SKM-1 (cell line): Measurements from ENCODE around the gene FAM3D.

Experiments
- DNase-seq: peaks from one replicate; lab custom pipeline; 2025; ENCODE audit not compliant: unreplicated experiment; lab: John Stamatoyannopoulos, UW

Gene FAM3D

DNA sequence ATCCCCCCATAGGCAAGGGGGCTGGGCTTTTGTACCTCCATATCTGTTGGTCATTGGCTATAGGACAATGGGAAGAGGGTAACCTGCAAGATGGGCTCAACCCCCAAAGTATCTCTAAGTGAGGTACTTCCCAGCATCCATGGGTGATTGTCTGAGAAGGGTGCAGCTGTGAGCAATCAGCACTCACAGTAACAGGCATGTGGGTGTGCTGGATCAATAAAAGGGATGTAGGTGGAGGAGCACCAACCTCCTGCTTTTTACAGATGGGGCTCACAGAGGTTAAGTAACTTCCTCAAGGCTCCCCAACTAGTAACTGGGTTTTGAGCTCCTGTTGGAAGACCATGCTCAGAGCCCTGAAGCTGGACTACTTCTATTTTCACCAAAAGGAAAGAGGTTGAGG is 63.0 kb downstream of the FAM3D start:
- no peak for DNase-seq

DNA sequence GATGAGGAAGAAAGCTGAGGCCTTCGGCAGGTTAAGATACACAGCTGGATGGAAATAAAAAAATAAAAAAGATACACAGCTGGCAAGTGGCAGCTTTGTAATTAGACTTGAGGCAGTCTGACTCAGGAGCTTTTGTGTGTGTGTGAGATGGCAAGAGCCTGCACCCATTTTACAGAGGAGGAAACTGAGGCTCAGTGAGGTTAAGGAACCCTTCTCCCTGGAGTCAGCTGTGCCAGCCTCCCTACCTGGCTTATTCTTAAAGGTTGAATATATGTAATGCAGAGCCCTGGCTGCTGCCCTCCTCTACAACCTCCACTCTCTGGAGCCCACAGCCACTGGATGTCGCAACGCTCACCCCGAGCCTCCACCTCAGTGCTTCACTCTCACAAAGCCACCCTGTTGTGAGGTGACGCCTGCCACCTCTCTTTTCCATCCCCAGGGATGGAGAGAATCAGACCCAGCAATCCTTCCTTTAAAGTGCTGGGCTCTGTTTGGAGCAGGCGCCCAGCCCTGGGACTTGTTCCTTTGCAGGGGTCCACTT is 68.7 kb downstream of the FAM3D start:
- no peak for DNase-seq

DNA sequence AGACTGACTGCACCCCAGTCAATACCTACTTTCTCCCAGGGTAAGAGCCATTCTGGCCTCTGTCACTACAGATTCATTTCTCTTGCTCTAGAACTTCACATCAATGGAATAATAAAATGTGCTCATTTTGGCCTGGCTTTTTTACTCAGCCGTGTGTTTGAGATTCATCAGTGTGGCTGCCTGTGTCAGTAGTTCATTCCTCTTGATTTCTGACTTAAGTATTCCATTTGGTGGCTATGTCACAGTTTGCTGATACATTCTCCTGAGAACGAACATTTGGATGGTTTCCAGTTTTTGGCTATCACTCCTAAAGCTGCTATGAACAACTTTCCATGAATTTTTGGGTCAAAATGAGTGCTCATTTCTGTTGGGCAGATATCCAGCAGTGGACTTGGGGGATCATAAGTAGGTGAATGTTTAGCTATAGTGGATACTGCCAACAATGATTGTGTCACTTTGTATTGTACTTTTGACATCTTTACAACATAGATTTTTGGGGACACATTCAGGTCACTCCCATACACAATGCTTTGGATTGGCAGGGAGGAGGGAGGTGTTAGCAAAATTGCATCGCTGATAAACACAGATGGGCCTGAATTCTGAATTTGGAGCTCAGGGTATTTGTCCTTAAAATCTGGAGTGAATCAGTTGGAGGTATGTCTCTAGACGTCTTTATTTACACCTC is 69.6 kb downstream of the FAM3D start:
- DNase-seq: no peak

DNA sequence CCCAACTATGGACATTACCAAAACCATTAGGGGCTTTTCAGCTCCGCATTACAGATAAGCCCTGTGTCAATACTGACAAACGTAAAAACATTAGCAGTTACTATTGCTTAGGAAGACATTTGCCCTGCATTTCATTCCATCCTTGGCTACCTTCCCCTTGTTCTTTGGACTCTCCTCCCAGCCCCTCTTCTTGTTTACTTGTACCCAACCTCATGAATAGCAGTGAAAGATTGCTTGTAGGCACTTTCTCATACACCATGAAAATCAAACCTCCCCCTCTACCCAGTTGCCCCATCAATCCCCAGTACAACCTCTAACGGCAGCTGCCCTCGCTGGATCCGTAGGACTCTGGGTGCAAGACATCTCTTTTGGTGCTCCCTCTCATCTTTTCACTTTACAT is 72.5 kb downstream of the FAM3D start:
- no peak for DNase-seq

DNA sequence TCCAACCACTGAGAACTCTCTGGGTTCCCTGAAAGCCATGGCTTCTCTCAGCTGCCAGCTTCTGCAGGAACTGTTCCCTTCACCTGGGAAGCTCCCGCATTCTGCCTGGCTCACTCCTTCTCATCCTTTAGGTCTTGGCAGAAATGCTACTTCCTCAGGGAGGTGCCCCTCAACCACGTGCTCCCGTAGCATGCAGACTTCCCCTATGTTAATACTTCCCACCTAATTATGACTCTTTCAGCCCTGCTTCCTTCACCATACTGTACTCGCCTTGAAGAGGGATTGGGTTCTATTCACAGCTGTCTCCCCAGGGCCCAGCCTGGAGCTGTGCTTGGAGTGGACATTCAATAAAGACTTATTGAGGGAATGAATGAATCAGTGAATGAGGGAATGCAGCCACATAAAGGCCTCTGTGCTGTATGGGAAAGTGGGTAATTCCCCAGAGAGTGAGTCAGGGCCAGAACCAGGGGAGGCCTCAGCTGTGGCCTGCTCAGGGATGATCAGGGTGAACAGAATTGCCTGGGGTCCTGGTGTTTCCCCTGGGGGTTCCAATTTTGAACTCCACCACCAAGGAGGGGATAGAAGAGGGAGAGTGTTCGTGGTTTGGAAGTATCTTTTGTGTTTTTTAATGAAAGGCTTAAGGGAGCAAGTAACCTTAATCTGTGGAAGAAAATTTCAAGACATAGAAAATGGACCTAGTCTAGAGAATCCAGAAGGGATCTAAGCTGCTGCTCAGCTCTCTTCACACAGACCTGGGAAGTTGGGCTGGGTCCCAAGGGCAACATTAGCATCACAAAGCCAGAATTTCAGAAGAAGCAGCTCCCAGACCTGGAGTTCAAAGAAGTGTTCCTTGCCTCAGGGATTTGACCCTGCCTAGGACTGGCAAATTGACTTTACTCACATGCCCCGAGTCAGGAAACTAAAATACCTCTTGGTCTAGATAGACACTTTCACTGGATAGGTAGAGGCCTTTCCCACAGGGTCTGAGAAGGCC is 74.8 kb downstream of the FAM3D start:
- DNase-seq: no peak

DNA sequence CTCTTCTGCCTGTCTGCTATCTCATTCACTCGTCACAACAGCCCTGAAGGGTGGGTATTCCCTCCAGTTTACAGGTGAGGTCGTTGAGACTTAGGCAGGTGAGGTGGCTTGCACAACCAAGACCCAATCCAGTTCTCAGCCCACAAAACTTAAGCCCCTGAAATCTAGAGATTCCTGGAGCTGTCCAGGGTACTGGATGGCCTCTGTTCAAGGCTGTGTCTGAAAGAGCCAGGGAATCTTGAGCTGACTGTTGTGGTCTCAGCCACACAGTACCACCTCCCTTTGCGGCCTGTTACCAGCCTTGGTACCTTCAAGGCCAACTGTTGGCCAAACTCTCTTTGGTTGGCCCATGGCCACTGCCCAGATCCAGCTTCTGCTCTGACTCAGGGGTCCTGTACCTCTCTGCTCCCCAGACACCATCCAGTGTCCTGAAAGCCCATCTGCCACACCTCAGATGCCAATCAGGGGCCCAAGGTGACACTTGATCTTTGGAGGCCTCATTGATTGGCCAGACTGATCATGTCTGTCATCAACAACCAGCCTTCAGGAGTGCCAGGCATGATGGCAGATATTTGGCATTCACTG is 78.5 kb downstream of the FAM3D start:
- no peak for DNase-seq

DNA sequence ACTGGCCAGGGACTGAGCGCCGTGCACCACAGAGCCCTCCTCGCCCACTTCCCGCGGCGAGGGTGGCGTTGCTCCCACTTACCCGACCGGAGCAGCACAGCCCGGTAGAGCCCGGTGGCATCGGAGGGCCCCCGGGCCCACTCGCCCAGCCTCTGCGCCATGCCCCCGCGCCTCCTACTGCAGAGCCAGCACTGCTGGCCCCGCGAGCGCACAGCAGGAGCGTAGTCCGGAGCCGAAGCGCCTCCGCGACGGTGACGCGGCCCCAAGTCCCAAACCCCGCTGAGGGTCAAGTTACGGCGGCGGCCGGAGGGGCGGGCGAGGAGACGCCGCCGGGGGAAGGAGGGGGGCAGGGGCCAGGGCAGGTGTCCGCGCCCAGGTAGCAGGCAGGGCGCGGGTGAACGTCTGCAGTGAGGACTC is 79.8 kb downstream of the FAM3D start:
- DNase-seq: no peak

DNA sequence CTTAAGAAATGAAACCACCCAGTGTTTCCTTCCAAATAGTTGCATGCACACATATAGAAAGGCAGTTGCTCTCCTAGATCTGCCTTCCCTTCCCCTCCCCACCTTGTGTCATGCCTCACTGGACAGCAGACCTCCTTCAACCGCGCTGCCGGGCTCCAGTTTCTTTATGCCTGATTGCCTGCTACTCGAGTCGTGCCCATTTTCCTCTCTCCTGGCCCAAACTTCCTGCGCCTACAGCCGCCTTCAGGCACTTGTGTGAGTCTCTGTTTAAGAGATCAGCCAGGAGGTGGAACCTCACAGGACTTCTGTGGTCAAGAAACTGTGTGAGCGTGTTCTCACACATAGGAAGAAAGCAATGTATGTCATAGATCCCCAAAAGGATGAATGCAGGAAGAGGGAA is 80.6 kb downstream of the FAM3D start:
- DNase-seq: no peak

DNA sequence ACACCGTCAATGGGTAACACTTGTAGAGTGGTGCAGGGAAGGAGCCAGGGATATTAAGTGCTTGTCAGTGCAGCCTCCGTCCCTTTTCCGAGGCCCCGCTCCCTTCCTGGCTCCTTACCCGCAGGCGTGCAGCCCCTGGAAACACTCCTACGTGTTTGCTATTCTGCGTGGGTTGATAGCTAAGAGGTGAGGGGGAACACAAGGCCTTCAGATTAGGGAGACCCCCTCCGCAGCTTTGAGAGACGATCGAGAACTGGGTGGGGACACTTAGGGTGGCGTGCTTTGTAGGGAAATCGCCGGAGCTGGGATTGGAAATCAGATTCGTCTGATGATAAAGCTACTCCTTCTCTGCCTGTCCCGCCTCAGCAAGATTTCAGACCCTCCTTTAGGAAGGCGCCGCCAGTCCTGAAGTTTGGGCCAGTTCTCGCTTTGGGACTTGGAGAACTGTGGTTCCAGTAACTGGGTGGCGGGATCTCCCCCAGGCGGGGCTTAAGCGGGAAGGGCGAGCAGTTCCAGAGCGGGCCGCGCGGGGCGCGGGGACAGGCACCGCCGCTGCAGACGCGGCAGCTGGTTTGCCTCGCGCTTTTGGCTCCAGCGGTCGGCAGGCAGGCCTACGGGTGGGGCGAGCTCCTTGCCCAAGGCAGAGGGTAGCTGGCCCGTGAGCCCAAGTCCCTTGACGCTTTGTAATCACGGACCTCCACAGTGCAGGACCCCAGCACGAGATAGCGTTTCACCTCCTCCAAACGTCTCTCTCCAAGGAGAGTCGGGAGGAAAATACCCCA is 81.4 kb downstream of the FAM3D start:
- peak; percentile 33 for DNase-seq

DNA sequence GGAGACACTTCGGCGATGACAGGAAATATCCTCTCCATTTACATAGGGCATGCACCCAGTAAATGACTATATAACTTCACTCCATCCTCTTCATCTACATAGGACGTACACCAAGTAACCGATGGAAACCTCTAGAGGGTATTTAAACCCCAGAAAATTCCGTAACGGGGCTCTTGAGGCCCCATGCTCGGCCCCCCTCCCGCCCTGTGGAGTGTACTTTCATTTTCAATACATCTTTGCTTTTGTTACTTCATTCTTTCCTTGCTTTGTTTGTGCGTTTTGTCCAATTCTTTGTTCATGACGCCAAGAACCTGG is 81.9 kb downstream of the FAM3D start:
- DNase-seq: no peak
